ENCODE data around the gene UNC13C.

- TF ChIP-seq, protein P1, sequence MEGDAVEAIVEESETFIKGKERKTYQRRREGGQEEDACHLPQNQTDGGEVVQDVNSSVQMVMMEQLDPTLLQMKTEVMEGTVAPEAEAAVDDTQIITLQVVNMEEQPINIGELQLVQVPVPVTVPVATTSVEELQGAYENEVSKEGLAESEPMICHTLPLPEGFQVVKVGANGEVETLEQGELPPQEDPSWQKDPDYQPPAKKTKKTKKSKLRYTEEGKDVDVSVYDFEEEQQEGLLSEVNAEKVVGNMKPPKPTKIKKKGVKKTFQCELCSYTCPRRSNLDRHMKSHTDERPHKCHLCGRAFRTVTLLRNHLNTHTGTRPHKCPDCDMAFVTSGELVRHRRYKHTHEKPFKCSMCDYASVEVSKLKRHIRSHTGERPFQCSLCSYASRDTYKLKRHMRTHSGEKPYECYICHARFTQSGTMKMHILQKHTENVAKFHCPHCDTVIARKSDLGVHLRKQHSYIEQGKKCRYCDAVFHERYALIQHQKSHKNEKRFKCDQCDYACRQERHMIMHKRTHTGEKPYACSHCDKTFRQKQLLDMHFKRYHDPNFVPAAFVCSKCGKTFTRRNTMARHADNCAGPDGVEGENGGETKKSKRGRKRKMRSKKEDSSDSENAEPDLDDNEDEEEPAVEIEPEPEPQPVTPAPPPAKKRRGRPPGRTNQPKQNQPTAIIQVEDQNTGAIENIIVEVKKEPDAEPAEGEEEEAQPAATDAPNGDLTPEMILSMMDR (IDR thresholded peaks at IDR 0.05; ENCODE audit: poor library complexity), result no peak
- TF ChIP-seq EZH2 (IDR thresholded peaks at IDR 0.05; ENCODE audit: borderline replicate concordance), result no peak
- TF ChIP-seq EZH2phosphoT487 (IDR thresholded peaks at IDR 0.05; ENCODE audit: low read depth, severe bottlenecking, unreplicated experiment), result no peak
Measured at GRCh38 chr15:53936137-53936536, 42.1 kb upstream of the UNC13C start.
